ENCODE data around the gene JPH3.
"Not testable (repeated sequence)": the region's sequence is repeated elsewhere in the genome, so short reads cannot be mapped to it uniquely, and the experiment has no call there.

Gene JPH3

GRCh38 chr16:87701078-87701460 is 98.8 kb downstream of the JPH3 start:
- no peak for DNase-seq

GRCh38 chr16:87701505-87701921 is 99.2 kb downstream of the JPH3 start:
- DNase-seq = peak in 1 of 2 donors; percentile 30

- DNase-seq = peak; percentile 59 to 66
Measured at GRCh38 chr16:87702325-87702811, 100.1 kb downstream of the JPH3 start.

- no peak for DNase-seq
Measured at GRCh38 chr16:87703071-87703470, 100.8 kb downstream of the JPH3 start.

- no peak for DNase-seq
Measured at GRCh38 chr16:87703835-87704375, 101.6 kb downstream of the JPH3 start.

- no peak for DNase-seq
Measured at GRCh38 chr16:87704754-87705353, 102.5 kb downstream of the JPH3 start.

GRCh38 chr16:87705771-87706277 is 103.5 kb downstream of the JPH3 start:
- no peak for DNase-seq

- no peak for DNase-seq
Measured at GRCh38 chr16:87706278-87707000, 104.1 kb downstream of the JPH3 start.

GRCh38 chr16:87707097-87707496 is 104.8 kb downstream of the JPH3 start:
- DNase-seq = no peak

GRCh38 chr16:87707714-87708580 is 105.6 kb downstream of the JPH3 start:
- DNase-seq = no peak

- no peak for DNase-seq
Measured at GRCh38 chr16:87708881-87709638, 106.8 kb downstream of the JPH3 start.

- no peak for DNase-seq
Measured at GRCh38 chr16:87709677-87710076, 107.4 kb downstream of the JPH3 start.

GRCh38 chr16:87710887-87711286 is 108.6 kb downstream of the JPH3 start:
- DNase-seq = no peak

GRCh38 chr16:87712184-87712762 is 110.0 kb downstream of the JPH3 start:
- DNase-seq = no peak

GRCh38 chr16:87713451-87714229 is 111.3 kb downstream of the JPH3 start:
- DNase-seq = peak; percentile 42 to 70

- DNase-seq = no peak
Measured at GRCh38 chr16:87715231-87715630, 112.9 kb downstream of the JPH3 start.

- no peak for DNase-seq
Measured at GRCh38 chr16:87715658-87716057, 113.3 kb downstream of the JPH3 start.

GRCh38 chr16:87718831-87719230 is 116.5 kb downstream of the JPH3 start:
- DNase-seq = not testable (repeated sequence)

GRCh38 chr16:87720446-87720845 is 118.1 kb downstream of the JPH3 start:
- DNase-seq = no peak

GRCh38 chr16:87721622-87722585 is 119.6 kb downstream of the JPH3 start:
- DNase-seq = no peak
